22Rv1 (cell line): ENCODE measurements around the gene UNC13D.

Source experiments
- ZFX ChIP-seq: fragments of 450-650 bp; IDR thresholded peaks from 2 replicates; pipeline ENCODE4 v1.6.1; 2017; ENCODE audit warnings: antibody characterized with exemption, borderline replicate concordance
- TF ChIP-seq, protein P1 (sequence below): fragments of 450-650 bp; IDR thresholded peaks from 2 replicates; pipeline ENCODE4 v1.5.1; 2017; ENCODE audit warnings: mild to moderate bottlenecking

DNA sequence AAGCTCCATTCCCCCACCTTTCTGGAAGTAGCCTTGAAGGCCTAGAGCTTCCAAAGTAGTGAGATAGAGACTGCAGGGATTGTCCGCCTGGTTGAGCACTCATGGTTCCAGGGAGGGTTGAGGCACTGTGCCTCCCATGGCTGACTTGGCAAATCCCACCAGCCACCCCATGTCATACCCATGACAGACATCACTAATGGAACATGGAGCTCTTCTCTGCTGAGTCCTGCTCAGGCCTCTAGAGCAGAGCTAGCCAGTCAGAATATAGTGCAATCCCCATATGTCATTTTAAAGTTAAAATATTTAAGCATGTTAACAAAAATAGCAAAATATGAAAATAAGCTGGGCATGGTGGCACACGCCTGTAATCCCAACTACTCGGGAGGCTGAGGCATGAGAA, 28.8 kb downstream of the UNC13D start:
- TF ChIP-seq, protein P1, sequence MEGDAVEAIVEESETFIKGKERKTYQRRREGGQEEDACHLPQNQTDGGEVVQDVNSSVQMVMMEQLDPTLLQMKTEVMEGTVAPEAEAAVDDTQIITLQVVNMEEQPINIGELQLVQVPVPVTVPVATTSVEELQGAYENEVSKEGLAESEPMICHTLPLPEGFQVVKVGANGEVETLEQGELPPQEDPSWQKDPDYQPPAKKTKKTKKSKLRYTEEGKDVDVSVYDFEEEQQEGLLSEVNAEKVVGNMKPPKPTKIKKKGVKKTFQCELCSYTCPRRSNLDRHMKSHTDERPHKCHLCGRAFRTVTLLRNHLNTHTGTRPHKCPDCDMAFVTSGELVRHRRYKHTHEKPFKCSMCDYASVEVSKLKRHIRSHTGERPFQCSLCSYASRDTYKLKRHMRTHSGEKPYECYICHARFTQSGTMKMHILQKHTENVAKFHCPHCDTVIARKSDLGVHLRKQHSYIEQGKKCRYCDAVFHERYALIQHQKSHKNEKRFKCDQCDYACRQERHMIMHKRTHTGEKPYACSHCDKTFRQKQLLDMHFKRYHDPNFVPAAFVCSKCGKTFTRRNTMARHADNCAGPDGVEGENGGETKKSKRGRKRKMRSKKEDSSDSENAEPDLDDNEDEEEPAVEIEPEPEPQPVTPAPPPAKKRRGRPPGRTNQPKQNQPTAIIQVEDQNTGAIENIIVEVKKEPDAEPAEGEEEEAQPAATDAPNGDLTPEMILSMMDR = no peak
- TF ChIP-seq ZFX = no peak
